HG02798 (cell line): ENCODE data around the gene POR.
"Not testable (repeated sequence)": the region's sequence is repeated elsewhere in the genome, so short reads cannot be mapped to it uniquely, and the experiment has no call there.

Source experiments
- ATAC-seq: cut with Tn5 transposase; IDR thresholded peaks from one replicate; pipeline ENCODE4 v1.9.1; 2021; ENCODE audit warnings: mild to moderate bottlenecking; ENCODE audit not compliant: unreplicated experiment, poor library complexity

POR gene

GRCh38 chr7:76008156-76008687 is 93.3 kb downstream of the POR start:
- no peak for ATAC-seq

- no peak for ATAC-seq
Observed at GRCh38 chr7:76009672-76010600, 95.0 kb downstream of the POR start.

GRCh38 chr7:76011442-76011861 is 96.5 kb downstream of the POR start:
- no peak for ATAC-seq

GRCh38 chr7:76016191-76016947 is 101.4 kb downstream of the POR start:
- ATAC-seq, result no peak

- ATAC-seq, result not testable (repeated sequence)
Observed at GRCh38 chr7:76018520-76018919, 103.6 kb downstream of the POR start.

- ATAC-seq, result no peak
Observed at GRCh38 chr7:76020031-76020714, 105.2 kb downstream of the POR start.

- no peak for ATAC-seq
Observed at GRCh38 chr7:76022026-76022780, 107.2 kb downstream of the POR start.

- no peak for ATAC-seq
Observed at GRCh38 chr7:76023002-76023401, 108.0 kb downstream of the POR start.

GRCh38 chr7:76029682-76030081 is 114.7 kb downstream of the POR start:
- ATAC-seq, result not testable (repeated sequence)

GRCh38 chr7:76031964-76032363 is 117.0 kb downstream of the POR start:
- no peak for ATAC-seq
